NCI-H1048 (cell line): ENCODE results near the gene FREM1.
A peak's percentile ranks its signal among the peaks of the same experiment; 100 is the strongest.

ENCODE experiments used
- DNase-seq: peaks from one replicate; lab custom pipeline; 2025; lab: John Stamatoyannopoulos, UW

The FREM1 gene

DNA sequence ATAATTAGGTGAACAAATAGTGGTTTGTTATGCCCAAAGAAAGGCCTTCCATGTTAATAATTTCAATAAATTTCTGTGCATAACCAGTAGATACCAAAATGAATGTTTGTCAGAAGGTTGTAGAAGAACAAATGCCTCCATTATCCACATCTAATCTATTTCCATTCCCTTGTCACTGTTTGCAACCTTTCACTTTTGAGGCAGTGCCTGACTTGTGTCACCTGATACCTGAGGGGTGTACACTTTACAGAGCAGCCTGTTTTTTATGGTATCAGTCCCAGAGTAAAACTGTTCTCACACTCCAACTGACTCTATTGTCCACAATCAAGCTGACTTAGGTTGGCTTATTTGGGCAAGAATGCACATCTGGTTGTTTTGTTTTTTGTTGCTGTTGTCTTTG lies 40.1 kb downstream of the FREM1 start:
- no peak for DNase-seq

DNA sequence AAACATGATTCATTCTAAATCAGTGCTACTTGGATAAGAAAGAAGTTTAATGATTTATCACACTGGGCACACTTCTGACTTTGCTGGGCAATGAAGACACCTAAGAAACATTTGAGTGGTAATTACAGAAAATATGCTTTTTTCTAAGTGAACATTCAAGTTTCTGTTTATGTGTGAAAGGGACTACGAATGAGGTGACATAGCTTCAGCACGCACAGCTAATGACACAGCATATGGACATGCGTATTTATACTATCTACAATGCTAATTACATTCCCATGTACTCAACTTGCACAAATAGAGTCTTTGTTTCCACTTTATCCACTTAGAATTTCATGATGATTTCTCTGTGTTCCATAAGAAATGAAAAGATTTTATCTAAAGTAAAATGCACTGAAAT lies 40.6 kb downstream of the FREM1 start:
- DNase-seq = no peak

DNA sequence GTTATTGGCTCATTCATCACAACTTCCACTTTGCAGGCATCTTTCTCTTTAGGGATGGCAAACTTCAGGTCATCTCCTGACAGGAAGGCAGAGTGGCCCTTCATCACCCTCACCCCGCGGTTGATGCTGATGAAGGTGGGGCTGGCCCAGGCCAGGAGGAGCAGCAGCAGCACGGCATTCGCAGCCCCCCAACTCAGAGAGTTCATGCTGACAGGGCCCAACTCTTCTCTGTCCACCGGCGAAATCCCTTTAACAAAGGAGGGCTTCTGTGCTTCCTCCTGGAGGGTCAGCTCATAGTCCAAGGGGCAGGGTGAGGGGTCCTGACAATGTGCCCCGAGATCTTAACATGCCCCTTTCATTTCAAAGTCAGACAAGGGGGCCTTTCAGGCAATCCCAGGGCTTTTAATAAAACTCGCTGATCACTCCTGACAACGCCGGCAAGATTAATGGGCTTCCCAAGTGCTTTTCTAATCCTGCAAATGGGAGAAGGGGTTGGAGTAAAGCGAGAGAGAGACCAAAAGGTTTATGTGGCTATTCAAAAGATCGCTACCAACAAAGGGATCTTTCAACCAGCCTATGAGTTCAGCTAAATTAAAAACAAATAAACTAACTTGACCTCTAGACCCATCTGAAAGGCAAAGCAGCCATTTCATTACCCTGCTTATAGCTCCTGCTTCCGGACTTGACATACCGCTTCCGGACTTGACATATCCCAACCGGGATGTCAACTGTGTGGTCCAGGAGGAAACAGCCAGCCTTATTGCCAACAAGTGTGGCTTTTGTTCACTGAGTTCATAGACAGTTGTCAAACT lies 41.2 kb downstream of the FREM1 start:
- no peak for DNase-seq

DNA sequence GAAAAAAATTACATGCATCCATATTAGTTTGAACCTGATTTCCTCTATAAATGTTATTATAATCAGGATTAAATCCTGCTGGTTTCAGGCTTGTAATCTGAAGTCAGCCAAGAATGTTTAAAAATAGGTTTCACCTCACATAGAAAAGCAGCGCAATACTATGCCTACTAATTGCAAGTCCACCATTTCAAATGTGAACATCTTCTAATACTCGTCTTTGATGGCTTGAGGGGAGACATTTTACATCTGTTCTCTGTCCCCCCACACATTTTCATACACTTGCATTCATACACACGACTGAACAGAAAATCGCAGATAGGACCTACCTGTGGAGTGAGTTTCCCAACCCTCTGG lies 41.8 kb downstream of the FREM1 start:
- DNase-seq = no peak

DNA sequence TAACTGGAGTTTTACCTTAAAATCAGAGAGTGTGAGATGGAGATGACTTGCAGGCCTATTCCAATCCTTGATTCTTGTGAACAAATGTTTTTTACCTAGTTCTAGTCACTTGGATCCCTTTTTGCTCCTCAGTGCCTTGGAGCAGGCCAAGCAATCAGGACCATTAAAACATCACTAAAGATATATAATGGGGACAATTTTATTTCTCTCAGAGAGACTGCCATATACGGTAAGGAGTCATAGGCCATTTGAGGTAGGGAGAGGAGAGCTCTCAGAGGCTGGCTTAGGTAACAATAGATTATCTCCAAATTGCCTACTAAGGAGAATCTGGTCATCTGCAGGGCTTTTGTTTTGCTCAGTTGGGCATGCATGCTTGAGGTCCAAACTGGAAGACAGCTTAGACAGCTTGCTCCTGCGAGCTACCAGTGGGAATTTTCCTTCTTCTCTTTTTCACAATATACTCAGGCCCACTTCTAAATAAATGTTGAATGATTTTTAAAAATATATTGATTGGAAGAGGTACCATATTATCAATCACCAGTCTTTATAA lies 44.0 kb downstream of the FREM1 start:
- DNase-seq = no peak

DNA sequence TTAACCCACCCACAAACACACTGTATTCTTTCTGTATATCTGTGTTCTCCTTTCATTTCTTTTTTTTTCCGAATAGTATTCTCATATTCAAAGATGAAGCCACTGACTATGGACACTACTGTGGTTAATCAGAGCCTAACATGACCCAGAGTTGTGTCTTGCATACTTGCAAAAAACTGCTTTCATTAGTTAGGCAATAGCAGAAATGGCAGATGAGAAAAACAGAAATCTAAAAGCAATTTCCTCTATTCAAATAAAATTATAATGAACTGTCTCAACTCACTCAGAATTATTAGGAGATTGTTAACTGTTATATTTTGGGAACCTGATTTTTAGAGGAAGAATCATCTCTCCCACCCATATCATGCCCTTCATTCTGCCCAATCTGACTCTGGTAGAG lies 45.9 kb downstream of the FREM1 start:
- DNase-seq = no peak

DNA sequence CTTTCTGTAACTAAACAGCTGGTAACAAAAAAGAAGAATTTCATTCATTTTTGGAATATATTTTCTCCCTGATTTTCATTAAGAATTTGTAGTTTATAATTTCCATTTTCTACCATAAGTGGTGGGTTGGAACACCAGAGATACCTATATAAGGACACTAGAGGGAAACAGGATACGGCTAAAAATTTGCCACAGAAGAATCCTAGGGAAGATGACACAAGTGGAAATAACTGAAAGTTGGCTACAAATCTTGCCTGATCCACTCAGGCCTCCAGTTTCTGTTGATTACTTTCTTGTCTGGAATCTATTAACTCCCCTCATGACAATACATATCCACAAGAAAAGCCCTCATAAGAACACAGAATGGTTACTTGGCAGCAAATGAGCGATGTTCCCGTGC lies 46.8 kb downstream of the FREM1 start:
- DNase-seq = no peak

DNA sequence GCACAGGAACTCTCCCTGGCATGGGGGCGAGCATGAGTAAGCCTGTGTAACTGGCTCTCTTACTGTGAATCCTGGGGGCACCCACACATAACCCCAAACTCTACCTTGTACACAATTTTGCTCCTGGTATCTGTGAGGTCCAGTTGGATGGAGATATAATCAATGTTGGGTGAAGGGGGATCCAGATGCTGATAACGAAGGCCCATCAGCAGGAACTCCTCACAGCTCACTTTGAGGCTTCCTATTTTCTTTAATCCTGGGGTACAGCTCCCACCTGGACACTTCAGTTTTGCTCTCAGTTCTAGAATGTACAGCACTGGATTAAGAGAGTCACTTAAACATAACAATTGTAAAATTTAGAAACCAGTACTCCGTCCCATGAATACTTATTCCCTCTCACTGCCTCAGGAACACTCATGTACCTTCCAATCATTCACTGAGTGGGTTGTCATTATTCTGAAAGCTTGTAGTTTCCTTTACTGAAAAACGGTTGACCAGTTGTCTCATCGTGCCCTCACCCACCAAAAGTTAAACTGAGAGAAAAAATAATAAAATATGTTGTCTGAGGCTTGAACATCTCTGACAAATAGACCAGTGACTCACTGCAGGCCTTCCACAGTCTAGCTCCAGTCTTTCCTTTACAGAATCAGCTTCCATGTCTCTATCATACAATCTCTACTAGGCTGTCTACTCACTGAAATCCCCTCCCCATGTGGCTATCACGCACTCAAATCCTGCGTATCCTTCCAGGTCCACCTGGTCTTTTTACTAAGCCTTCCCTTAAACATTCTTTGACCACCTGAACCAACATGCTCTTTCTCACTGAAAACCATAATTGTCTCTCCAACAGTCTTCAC lies 52.6 kb downstream of the FREM1 start:
- DNase-seq = no peak

DNA sequence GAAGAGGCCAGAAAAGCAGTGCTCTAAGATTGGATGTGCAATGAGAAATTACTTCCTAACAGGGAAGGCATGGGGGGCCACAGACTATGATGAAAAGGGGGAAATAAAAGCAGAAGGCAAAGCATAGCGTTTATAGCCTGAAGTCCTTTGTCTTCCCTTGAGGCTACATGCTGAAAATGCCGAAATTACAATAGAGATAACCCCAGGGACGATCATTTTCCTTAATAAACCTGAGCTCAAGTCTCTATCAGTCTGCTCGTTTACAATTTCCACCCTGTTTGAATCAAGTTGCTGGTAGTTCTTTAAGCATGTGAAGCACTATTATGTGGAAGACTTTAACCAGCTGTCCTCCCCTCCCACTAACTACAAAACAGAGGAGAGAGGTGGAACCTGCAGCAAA lies 60.4 kb downstream of the FREM1 start:
- no peak for DNase-seq

DNA sequence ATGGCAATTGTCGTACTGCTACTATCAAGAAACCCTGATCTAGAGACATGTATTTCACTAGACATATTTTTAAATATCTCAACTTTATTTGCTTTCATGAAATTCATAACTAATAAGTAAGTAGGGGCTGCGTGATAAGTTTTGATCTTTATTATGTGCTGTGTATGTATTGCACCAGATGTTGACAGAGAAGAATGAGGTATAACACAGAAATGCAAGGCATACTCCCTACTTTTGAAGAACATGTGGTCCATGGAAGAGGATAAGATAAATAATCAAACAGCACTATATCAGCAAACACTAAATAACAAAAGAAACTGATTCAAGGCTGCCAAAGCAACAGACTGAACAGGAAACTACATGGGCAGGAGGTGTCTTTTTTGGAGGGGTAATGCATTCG lies 60.9 kb downstream of the FREM1 start:
- DNase-seq = no peak

DNA sequence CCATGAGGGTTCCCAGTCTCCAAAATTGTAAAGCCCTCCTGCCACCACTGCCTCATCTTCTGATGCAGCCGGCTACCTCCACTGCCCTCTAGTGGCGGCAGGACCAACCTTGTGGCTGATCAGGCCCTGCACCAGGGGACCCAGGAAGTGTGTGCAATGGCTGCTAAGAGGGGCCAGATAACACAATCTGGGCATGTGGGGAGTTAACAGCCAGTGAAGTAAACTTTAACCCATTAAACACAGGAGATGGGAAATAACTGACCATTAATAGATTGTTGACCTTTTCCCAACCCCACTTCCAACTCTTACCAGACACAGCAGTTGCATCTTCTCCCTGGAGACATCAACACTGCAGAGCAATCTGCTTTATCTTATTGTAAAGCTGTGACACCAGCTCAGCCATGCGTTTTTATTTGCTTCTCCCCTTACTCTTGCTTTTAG lies 63.3 kb downstream of the FREM1 start:
- DNase-seq = peak; percentile 27

DNA sequence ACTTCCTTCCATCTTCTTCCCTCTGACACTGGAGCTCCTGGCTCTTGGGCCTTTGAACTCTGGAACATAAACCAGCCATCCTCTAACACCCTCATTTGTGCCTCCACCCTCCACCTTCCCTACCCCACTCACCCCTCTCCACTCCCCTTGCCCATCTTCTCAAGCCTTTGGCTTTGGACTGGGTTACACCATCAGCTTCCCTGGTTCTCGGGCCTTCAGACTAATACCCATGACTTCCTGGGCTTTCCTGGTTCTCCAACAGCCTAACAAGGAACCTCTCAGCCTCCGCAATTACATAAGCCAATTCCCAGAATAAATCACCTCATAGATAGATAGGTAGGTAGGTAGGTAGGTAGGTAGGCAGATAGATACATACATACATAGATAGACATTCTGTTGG lies 67.1 kb downstream of the FREM1 start:
- DNase-seq = no peak

DNA sequence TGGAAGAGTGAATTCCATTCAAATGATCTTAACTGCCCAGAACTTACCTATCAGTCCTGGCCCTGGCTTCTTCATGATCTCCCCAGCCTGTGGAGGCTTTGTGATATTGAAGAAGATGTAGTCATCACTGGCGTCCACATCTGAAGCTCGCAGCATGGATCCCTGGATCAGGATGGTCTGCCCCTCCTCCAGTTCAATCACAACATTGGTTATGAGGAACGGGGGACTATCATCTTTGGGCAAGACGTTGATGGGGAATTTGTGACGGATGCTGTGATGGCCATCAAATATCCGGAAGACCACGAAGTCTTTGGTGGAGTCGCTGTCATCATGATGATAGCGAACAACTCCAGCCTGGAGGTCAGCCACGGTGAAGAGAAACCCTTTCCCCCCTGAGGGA lies 68.0 kb downstream of the FREM1 start:
- DNase-seq = no peak

DNA sequence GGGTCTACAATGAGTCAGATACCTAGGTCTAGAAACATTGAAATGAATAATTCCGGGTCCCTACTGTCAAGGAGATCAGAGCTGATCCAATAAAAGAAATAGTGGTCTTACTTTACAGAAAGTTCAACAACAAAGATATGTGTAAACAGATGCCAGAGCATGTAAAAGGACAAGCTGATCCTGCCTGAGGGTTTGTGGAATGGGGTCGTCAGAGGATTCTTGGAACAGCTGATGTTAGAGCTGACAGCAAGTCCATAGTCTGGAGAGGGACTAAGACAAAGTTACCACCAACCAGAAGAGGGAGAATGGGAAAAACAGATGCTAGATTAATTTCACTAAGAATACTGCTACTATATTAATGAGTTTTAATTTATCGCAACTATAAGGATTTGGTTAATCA lies 71.5 kb downstream of the FREM1 start:
- no peak for DNase-seq

DNA sequence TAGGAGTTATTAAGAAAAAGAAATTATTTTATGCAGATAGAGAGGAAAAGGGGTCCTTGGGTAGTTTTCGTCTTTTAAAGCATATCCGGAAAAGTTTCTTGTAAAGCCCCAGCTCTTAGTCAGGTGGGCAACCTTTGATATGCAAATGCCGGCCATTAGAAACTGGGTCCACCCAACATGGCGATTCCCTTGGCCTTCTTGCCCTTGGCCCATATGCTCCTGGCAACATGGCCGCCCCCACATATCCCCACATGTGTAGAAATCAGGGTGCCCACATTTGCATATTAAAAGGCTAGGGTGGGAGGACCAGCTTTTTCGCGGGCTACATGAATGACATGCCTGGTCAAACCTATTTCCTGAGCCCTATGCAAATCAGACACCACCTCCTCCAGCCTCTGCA lies 73.3 kb downstream of the FREM1 start:
- DNase-seq = no peak

DNA sequence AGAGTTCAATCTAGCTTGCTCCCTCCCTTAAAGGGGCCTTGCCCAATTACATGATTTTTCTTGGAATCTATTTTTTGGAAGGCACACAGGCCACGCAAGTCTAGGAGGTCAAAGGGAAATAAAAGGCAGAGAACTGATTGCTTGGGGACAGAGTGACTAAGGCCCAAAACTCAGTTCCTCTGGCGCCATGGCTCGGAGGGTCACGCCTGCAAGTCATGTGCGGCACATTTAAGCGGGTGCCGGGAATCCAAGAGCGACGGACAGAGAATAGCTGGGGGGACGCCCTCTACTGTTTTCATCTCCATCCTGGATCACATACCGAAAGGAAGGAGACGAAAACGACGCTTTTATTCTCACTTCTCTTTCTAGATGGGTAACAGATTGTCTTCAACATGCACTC lies 78.6 kb downstream of the FREM1 start:
- DNase-seq = no peak

DNA sequence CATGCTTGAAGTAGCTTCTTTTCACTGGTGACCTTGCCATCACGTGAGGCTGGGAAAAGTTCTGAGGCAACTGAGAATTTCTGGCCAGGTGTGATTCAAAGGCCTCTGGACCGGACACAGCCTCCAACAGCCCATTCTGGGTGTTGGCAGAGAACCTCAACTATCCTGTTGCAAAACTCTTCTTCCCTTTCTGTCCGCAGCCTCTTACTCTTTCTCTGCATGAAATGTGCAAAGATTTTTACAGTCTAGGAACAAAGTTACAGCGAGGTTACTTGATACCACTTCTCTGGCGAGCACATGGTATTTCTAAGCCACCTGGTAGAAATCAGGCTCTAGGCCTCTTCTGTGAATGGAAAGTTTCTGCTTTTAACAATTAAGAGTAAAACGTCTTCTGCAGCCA lies 79.2 kb downstream of the FREM1 start:
- DNase-seq = no peak

DNA sequence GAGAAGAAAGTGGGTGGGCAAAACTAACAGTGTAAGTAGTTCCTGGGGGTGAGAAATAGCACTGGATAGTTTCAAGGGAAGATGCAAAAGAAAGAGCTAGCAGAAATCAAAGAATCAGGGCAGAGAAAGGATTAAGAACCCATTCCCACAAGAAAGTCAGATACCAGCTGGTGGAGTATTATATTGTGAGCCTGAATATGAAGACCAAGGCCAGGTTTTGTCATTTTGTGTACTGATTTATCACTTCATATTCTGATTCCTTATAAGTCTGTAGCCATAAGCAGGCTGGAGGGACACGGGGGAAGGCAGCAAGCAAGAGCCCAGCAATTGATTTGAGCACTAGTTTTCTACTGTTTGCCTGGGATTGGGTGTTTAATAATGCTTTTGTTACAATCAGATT lies 80.2 kb downstream of the FREM1 start:
- DNase-seq = no peak

DNA sequence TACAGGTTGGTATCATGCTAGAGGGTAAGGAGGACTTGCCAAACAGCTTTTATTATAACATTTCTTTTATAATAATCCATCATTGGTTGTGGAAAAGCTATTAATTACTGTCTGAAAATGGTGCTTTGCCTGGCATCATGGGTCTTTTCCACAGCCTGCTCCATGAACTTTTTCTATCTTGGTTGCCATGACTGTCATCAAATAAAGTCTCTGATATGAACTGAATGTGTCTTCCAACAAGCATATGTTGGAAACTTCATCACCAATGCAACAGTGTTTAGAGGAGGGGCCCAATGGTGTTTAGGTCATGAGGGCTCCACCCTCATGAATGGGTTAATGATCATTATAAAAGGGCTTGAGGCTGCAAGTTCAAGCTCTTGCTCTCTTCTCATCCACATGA lies 81.0 kb downstream of the FREM1 start:
- no peak for DNase-seq

DNA sequence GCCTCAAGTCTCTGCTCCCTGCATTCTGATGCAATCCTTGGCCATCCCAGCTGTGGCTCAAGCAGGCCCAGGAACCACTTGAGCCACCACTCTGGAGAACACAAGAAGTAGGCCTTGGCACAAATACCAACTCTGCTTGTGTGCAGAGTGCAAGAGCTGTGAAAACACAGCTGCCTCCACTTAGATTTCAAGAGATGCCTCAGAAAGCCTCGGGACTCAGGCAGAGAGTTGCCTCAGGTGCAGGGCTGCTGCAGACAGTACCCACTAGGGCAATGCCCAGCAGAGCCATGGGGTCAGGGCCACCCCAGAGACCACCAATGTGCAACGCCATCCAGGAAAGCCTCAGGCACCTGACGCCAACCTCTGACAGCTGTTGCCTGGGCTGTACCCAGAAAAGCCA lies 82.4 kb downstream of the FREM1 start:
- DNase-seq = no peak

DNA sequence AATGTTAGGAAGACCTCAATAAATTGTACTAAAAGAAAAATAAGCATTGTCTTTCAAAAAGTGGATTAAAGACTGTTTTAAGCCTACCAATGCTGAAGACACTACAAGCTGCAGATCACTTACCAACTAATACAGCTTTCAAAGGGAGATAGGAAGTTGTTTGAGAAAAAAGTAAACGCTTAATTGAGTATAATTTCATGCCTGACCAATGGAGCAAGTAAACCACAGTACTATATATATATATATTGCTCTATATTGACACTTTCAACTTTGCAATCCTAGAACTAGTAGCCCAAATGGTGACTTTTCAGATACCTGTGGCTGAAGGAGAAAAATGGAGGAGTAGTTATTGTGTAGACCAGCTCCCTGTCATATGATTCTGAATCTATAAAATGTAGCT lies 85.7 kb downstream of the FREM1 start:
- DNase-seq = no peak

DNA sequence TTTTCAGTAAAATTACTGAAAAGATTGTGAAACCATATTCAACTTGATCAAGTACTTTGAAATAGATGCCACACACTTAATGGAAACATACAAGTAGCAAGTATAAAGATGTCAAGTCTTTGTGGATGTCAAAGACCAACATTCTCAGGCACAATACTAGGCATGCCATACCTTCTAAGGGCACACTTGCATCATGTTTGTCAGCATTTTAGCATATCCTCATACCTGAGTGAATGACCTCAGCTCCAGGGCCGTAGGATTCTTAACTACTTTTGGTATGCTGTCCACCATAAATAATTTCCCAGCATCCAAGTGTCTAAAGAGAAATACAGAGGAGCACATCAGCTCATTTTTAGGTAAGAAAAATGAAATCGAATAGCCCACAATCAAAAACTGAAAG lies 86.4 kb downstream of the FREM1 start:
- no peak for DNase-seq

DNA sequence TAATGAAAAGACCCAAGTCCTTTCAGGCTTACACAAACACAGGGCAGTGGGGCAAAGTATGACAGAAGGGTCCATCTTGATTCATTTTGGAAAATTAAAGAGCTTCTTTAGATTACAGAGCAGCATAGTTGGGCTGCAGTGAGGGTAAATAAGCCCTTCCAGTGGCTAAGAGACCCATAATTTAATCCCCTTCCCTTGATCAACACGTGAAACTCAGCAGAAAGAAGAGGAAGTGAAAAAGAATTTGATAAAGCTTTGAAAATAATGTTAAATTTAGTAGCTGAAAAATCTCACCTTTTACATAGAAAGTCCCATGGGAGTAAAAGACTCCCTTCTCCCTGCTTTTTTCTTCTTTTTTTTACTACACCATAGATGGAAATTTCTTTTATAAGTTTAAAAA lies 87.6 kb downstream of the FREM1 start:
- no peak for DNase-seq
